ENCODE measurements around the gene CYP2C19.

- TF ChIP-seq CTCF (IDR thresholded peaks at IDR 0.05) (no peak), CREB1 (CRISPR knock-in tag; IDR thresholded peaks at IDR 0.05) (no peak), MAX (CRISPR knock-in tag; IDR thresholded peaks at IDR 0.05) (no peak), ATF3 (CRISPR knock-in tag; conservative IDR thresholded peaks at IDR 0.05) (no peak), AFF4 (CRISPR knock-in tag; IDR thresholded peaks at IDR 0.05; ENCODE audit: borderline replicate concordance) (no peak), USF2 (CRISPR knock-in tag; IDR thresholded peaks at IDR 0.05) (no peak), NR2C2 (CRISPR knock-in tag; IDR thresholded peaks at IDR 0.05) (no peak), SMAD4 (CRISPR knock-in tag; IDR thresholded peaks at IDR 0.05) (no peak), SP1 (CRISPR knock-in tag; conservative IDR thresholded peaks at IDR 0.05) (no peak), FOXP4 (CRISPR knock-in tag; IDR thresholded peaks at IDR 0.05) (no peak), E2F4 (CRISPR knock-in tag; IDR thresholded peaks at IDR 0.05; ENCODE audit: borderline replicate concordance, low read depth) (no peak)
Observed at GRCh38 chr10:94858005-94858404, 95.5 kb downstream of the CYP2C19 start.
